WTC11 (cell line): Measurements from ENCODE around the gene FRAT2. TPM values are rescaled to one million over a fixed set of nuclear protein-coding genes. Genes with fewer than 3 reads are reported as not detected.

Source experiments
- ATAC-seq: fragments of 200-7000 bp; cut with Tn5 transposase; 2 replicates; pipeline ENCODE4 v1.10.0; 2021; ENCODE audit warnings: mild to moderate bottlenecking, moderate library complexity
- CTCF ChIA-PET: fragments of 300-600 bp; sonication (Branson Sonifier 250); formaldehyde crosslinking; loops from one replicate; lab custom pipeline; 2021; ENCODE audit warnings: antibody characterized with exemption; lab: Charles Lee
- POLR2A ChIA-PET: fragments of 350-600 bp; sonication (Branson Sonifier 250); formaldehyde crosslinking; loops from one replicate; lab custom pipeline; 2021; ENCODE audit warnings: antibody characterized with exemption; lab: Charles Lee
- DNase-seq: peaks from one replicate; pipeline ENCODE4 v3.0.0; 2021; ENCODE audit warnings: low spot score
- H3K27ac Mint-ChIP-seq: 2 replicates; pipeline ENCODE4 v1.8.0; 2021; ENCODE audit warnings: mixed read lengths
- H3K27me3 Mint-ChIP-seq: 2 replicates; pipeline ENCODE4 v1.8.0; 2021; ENCODE audit warnings: low read depth, mild to moderate bottlenecking, moderate library complexity, mixed read lengths
- H3K36me3 Mint-ChIP-seq: 2 replicates; pipeline ENCODE4 v1.8.0; 2021; ENCODE audit warnings: mixed read lengths
- H3K4me1 Mint-ChIP-seq: 2 replicates; pipeline ENCODE4 v1.8.0; 2022; ENCODE audit warnings: mixed read lengths
- H3K4me3 Mint-ChIP-seq: 2 replicates; pipeline ENCODE4 v1.8.0; 2021; ENCODE audit warnings: mild to moderate bottlenecking, moderate library complexity, mixed read lengths
- H3K9me3 Mint-ChIP-seq: 2 replicates; pipeline ENCODE4 v1.8.0; 2021; ENCODE audit warnings: mixed read lengths
- ARID4B ChIP-seq: sonication (generic); formaldehyde crosslinking; IDR thresholded peaks from 2 replicates; pipeline ENCODE4 v1.8.0; 2023; ENCODE audit warnings: missing genetic modification reagents, mild to moderate bottlenecking, borderline replicate concordance
- CDX4 ChIP-seq: fragments of 250-450 bp; sonication (Bioruptor Pico); IDR thresholded peaks from 2 replicates; pipeline ENCODE4 v1.9.0; 2021; ENCODE audit warnings: moderate library complexity, mild to moderate bottlenecking, inconsistent platforms, borderline replicate concordance
- E2F1 ChIP-seq: sonication (generic); formaldehyde crosslinking; IDR thresholded peaks from 2 replicates; pipeline ENCODE4 v1.8.0; 2022; ENCODE audit warnings: mild to moderate bottlenecking, missing genetic modification reagents
- ERG ChIP-seq: fragments of 250-450 bp; sonication (Bioruptor Pico); IDR thresholded peaks from 2 replicates; pipeline ENCODE4 v1.8.0; 2021; ENCODE audit warnings: mild to moderate bottlenecking
- ESRRA ChIP-seq: sonication (generic); formaldehyde crosslinking; IDR thresholded peaks from 2 replicates; pipeline ENCODE4 v1.8.1; 2022; ENCODE audit warnings: mild to moderate bottlenecking, missing genetic modification reagents, borderline replicate concordance
- ETV6 ChIP-seq: sonication (generic); formaldehyde crosslinking; IDR thresholded peaks from 2 replicates; pipeline ENCODE4 v1.8.1; 2022; ENCODE audit warnings: mild to moderate bottlenecking, missing genetic modification reagents
- FOXJ3 ChIP-seq: sonication (generic); formaldehyde crosslinking; IDR thresholded peaks from 2 replicates; pipeline ENCODE4 v1.9.0; 2021; ENCODE audit warnings: missing genetic modification reagents, mild to moderate bottlenecking, borderline replicate concordance
- FOXP4 ChIP-seq: sonication (generic); formaldehyde crosslinking; IDR thresholded peaks from 2 replicates; pipeline ENCODE4 v1.8.0; 2022; ENCODE audit warnings: mild to moderate bottlenecking, missing genetic modification reagents
- MXD4 ChIP-seq: fragments of 250-450 bp; sonication (Bioruptor Pico); IDR thresholded peaks from 2 replicates; pipeline ENCODE4 v1.8.0; 2021; ENCODE audit warnings: mild to moderate bottlenecking, moderate library complexity, borderline replicate concordance
- PRDM15 ChIP-seq: sonication (generic); formaldehyde crosslinking; IDR thresholded peaks from 2 replicates; pipeline ENCODE4 v1.8.0; 2022; ENCODE audit warnings: missing genetic modification reagents
- TEAD1 ChIP-seq: sonication (generic); formaldehyde crosslinking; IDR thresholded peaks from 2 replicates; pipeline ENCODE4 v1.8.0; 2022; ENCODE audit warnings: mild to moderate bottlenecking, missing genetic modification reagents
- TP53 ChIP-seq: sonication (generic); formaldehyde crosslinking; IDR thresholded peaks from 2 replicates; pipeline ENCODE4 v1.8.1; 2023; ENCODE audit warnings: mild to moderate bottlenecking, missing genetic modification reagents
- ZNF232 ChIP-seq: sonication (generic); formaldehyde crosslinking; IDR thresholded peaks from 2 replicates; pipeline ENCODE4 v1.8.0; 2022; ENCODE audit warnings: mild to moderate bottlenecking, missing genetic modification reagents
- ZSCAN18 ChIP-seq: fragments of 250-450 bp; sonication (Bioruptor Pico); IDR thresholded peaks from 2 replicates; pipeline ENCODE4 v2.1.2; 2022; ENCODE audit warnings: mild to moderate bottlenecking, moderate library complexity
- total RNA-seq: library from RNA; stranded (reverse); gene quantifications from 3 replicates; pipeline ENCODE4 v1.2.3, GENCODE V29; 2021

Gene FRAT2
- total RNA-seq, 1 experiment from 2014 or later: 48.2 TPM

GRCh38 chr10:97336942-97337831 is 2.7 kb upstream of the FRAT2 start (continued):
- TF ChIP-seq FOXP4 (CRISPR knock-in tag): peak; percentile 96
- TF ChIP-seq ARID4B: no peak
- peak; percentile 57 for TF ChIP-seq TEAD1 (CRISPR knock-in tag)

- Mint-ChIP-seq H3K27me3 (no peaks in the 10 kb centered on the region), H3K9me3 (no peaks in the 10 kb centered on the region), H3K4me3 (peak overlapping the region; percentile 60), H3K36me3 (no peaks in the 10 kb centered on the region), H3K27ac (peak overlapping the region; percentile 92), H3K4me1 (peaks cover 50% of the 10 kb centered on the region)
- ATAC-seq: no peak
- no peak for DNase-seq
- CTCF ChIA-PET: interaction anchor here (1.0 kb wide), 1 partner anchor 58 kb away, joined by 4 read pairs; no protein-coding TSS in a partner anchor
- TF ChIP-seq TEAD1 (CRISPR knock-in tag) (no peak), FOXJ3 (no peak), MXD4 (CRISPR knock-in tag) (no peak), ZNF232 (CRISPR knock-in tag) (no peak), ESRRA (CRISPR knock-in tag) (no peak), ZSCAN18 (CRISPR knock-in tag) (no peak), TP53 (CRISPR knock-in tag) (no peak), PRDM15 (CRISPR knock-in tag) (no peak), E2F1 (CRISPR knock-in tag) (no peak), ERG (CRISPR knock-in tag) (no peak), CDX4 (CRISPR knock-in tag) (no peak), ETV6 (CRISPR knock-in tag) (no peak)
- POLR2A ChIA-PET: interaction anchor here (1.1 kb wide), 1 partner anchor 44 kb away, joined by 3 read pairs; the partner anchor contains the start of gene ARHGAP19
These were observed 1.9 kb upstream of the FRAT2 start for GRCh38 chr10:97336446-97336845.
